HG03565 (cell line): Measurements from ENCODE around the gene TMPRSS12.
"Not testable (repeated sequence)": the region's sequence is repeated elsewhere in the genome, so short reads cannot be mapped to it uniquely, and the experiment has no call there.

Source experiments
- ATAC-seq: cut with Tn5 transposase; IDR thresholded peaks from one replicate; pipeline ENCODE4 v1.9.1; 2021; ENCODE audit warnings: mild to moderate bottlenecking, moderate library complexity; ENCODE audit not compliant: unreplicated experiment

TMPRSS12 gene

DNA sequence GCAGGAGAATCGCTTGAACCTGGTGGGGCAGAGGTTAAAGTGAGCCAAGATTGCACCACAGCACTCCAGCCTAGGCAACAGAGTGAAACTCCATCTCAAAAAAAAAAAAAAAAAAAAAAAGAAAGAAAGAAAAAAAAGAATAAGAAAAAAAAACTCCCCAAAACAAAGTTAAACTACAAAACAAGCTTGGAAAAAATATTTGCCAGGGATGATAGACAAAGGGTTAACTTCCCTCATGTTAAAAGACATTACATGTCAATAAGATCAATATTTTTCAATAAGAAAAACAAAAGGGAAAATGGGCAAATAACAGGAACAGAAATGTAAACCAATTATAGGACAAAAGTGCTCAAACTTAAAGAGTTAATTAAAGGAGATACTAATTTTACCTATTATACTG is 83.2 kb downstream of the TMPRSS12 start:
- ATAC-seq, result no peak

- ATAC-seq, result no peak
Measured at GRCh38 chr12:50926415-50926814, 83.7 kb downstream of the TMPRSS12 start.

- not testable (repeated sequence) for ATAC-seq
Measured at GRCh38 chr12:50926932-50927331, 84.2 kb downstream of the TMPRSS12 start.

- no peak for ATAC-seq
Measured at GRCh38 chr12:50927356-50927755, 84.6 kb downstream of the TMPRSS12 start.

DNA sequence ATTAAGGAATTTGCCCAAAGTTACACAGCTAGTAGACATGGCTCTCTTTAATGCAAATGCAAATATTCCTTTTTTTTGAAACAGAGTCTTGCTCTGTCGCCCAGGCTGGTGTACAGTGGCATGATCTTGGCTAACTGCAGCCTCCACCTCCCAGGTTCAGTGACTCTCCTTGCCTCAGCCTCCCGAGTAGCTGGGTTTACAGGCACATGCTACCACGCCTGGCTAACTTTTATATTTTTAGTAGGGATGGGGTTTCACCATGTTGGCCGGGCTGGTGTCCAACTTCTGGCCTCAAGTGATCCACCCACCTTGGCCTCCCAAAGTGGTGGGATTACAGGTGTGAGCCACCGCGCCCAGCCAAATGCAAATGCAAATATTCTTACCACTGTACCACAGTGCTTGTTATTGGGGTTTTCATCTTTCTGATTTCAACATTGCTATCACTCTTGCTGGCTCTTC is 85.1 kb downstream of the TMPRSS12 start:
- no peak for ATAC-seq

GRCh38 chr12:50928392-50928791 is 85.7 kb downstream of the TMPRSS12 start:
- ATAC-seq, result no peak

DNA sequence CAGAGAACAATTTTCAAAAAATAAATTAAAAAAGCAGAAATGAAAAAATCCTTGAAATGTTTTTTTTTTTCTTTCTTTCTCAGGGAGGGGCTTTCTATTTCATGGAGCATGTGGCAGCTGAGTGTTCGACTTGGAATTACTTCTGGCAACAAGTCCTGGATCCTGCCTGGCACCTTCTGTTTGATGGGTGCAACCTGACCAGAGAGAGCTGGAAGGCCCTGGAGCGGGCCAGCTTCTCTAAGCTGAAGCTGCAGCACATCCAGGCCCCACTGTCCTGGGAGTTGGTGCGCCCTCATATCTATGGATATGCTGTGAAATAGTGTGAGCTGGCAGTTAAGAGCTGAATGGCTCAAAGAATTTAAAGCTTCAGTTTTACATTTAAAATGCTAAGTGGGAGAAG is 87.1 kb downstream of the TMPRSS12 start:
- no peak for ATAC-seq

- ATAC-seq, result not testable (repeated sequence)
Measured at GRCh38 chr12:50930477-50930876, 87.8 kb downstream of the TMPRSS12 start.

- no peak for ATAC-seq
Measured at GRCh38 chr12:50932787-50933280, 90.1 kb downstream of the TMPRSS12 start.

GRCh38 chr12:50933459-50934124 is 90.9 kb downstream of the TMPRSS12 start:
- ATAC-seq, result no peak

GRCh38 chr12:50934371-50934851 is 91.7 kb downstream of the TMPRSS12 start:
- no peak for ATAC-seq

GRCh38 chr12:50934981-50935807 is 92.5 kb downstream of the TMPRSS12 start:
- no peak for ATAC-seq

GRCh38 chr12:50936821-50937530 is 94.2 kb downstream of the TMPRSS12 start:
- ATAC-seq, result no peak
